ENCODE results near the gene SLC26A11.
"Not testable (repeated sequence)": the region's sequence is repeated elsewhere in the genome, so short reads cannot be mapped to it uniquely, and the experiment has no call there.

SLC26A11 gene

DNA sequence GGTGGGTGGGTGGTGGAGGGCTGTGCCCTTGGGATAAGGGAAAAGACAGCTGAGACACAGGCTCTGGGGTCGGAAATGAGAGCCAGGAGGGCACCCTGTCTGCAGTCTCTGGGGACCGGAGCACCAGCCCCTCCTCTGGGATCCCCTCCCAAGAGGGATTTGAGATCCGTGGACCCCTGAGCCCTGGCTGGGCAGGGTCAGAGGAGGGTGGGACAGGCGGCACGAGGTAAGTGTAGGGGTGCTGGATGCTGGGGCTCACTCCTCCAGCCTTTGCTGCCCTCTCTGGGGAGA lies 519 bp upstream of the SLC26A11 start:
- DNase-seq = no peak

DNA sequence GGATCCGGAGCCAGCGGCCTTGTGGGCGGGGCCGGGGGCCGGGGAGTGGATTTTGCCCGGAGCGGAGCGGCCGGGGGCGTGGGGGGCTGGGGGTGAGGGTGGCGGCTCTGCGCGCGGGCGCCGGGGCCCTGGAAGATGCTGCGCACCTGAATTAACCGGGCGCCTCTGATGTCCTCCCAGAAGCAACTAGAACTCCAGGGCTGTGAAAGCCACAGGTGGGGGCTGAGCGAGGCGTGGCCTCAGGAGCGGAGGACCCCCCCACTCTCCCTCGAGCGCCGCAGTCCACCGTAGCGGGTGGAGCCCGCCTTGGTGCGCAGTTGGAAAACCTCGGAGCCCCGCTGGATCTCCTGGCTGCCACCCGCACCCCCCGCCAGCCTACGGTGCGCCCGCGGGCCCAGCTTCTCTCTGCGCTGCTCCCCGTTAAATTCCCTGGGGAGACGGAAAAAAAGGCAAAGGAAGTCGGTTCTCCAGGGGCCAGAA lies 549 bp downstream of the SLC26A11 start:
- no peak for DNase-seq

DNA sequence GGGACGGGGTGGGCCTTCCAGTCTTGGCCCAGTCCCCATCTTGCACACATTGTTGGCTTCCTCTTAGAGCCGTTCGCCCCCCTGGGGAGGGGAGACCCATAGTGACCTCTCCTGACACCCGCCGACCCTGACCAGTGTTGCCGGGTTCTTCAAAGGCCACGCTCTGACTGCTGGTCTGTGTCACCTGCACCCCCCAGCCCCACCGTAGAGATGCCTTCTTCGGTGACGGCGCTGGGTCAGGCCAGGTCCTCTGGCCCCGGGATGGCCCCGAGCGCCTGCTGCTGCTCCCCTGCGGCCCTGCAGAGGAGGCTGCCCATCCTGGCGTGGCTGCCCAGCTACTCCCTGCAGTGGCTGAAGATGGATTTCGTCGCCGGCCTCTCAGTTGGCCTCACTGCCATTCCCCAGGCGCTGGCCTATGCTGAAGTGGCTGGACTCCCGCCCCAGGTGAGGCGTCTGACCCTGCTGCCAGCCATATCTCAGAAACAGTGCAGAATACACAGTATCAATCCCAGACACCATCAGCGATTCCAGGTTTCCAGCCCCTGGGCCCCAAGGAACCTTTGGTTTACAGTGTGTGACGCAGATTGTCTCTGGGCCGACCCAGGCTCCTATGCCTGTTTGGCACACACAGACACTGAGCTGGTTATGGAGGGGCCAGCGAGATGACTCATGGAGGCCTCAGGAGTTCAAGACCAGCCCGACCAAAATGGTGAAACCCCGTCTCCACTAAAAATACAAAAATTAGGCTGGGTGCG lies 1.3 kb downstream of the SLC26A11 start:
- DNase-seq = no peak

- no peak for DNase-seq
Observed at GRCh38 chr17:80222376-80223141, 2.3 kb downstream of the SLC26A11 start.

DNA sequence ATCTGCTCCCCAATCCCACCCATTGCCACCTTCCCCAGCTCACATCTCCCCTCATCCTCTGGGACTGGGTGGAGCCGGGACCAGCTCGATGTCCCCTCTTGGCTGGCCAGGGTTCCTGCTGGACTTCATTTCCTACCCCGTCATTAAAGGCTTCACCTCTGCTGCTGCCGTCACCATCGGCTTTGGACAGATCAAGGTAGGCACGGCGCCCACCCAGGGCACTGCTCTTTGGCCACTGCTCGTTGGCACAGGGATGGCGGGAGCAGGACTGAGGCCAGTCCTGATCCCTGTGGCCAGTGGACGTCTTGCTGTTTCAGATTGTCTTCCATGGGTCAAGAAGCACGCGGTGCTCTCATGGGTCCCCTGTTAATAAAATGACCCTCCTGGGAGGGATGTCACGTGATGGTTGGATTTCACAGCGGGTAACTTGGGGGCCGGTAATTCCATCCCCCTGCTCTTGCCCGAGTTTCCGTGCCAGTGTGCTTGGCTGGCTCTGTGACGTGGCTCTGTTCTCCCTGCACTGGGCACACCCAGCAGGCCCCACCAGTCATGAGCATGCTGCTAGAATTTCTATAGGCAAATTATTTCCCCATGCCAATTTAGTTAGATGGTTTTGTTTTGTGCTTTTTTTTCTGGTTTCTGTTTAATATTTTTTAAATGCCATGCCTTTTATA lies 3.1 kb downstream of the SLC26A11 start:
- DNase-seq = no peak

- no peak for DNase-seq
Observed at GRCh38 chr17:80223838-80224497, 3.7 kb downstream of the SLC26A11 start.

DNA sequence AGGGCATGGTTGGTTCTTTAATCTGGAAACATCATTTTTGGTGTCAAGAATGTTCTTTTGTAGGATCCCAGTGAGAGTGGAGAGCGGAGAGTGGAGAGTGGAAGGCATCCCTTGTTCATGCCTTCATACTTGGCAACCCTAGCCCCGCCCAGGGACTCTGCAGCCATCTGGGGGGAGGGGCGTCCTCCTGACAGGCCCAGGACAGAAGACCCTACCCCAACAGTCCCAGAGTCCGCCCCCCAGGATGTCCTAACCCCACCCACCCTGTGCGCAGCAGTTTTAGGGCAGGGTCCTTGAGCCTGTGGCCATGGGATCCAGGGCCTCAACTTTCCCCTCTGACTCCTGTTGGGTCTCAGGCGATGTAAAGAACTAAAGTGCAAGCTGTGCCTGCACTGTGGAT lies 4.5 kb downstream of the SLC26A11 start:
- DNase-seq = no peak

DNA sequence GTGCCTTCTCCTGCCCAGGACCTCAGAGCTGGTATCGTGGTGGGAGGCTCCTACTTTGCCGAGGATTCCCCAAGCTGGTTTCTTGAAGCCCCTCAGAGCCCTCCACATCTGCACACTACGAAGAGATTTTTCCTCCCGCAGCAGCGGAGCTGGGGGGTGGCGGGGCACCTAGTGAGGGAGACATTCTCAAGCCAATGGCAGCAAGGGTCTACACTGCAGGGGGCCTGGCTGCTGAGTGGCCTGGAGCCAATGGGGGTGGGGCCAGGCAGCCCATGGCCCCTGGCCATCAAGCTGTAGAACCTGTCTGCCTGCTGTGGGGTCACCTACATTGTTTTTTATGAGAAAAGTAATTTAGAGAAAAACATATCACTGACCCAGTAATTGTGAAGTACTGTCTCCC lies 5.0 kb downstream of the SLC26A11 start:
- no peak for DNase-seq

DNA sequence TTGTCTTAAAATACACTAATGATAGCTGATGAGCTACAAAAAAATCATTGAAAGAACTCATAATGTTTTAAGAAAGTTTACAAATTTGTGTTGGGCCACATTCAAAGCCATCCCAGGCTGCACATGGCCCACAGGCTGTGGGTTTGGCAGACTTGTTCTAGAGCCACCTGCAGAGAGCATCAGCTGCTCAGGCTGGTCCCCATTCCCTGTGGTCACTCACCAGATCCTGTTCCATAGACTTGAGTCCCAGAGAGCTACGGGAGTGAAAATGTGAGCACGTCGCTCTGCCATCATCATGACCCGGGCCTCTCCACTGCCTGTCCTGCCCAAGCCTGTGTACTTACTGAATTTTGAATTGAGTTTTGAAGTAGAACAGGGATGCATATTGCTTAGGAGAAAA lies 6.9 kb downstream of the SLC26A11 start:
- no peak for DNase-seq

DNA sequence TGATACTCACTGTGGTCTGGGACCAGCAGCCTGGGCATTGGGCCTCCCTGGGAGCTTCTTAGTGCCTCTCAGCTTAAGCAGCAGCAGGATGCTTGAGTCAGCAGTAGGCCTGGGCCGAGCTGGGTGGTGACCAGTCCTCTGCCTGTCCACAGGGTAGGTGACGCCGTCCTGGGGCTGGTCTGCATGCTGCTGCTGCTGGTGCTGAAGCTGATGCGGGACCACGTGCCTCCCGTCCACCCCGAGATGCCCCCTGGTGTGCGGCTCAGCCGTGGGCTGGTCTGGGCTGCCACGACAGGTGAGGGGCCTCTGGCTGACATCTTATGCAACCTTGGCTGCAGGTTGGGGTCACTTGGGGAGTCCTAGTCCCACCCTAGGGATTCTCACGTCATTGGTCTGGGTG lies 7.4 kb downstream of the SLC26A11 start:
- DNase-seq = no peak

DNA sequence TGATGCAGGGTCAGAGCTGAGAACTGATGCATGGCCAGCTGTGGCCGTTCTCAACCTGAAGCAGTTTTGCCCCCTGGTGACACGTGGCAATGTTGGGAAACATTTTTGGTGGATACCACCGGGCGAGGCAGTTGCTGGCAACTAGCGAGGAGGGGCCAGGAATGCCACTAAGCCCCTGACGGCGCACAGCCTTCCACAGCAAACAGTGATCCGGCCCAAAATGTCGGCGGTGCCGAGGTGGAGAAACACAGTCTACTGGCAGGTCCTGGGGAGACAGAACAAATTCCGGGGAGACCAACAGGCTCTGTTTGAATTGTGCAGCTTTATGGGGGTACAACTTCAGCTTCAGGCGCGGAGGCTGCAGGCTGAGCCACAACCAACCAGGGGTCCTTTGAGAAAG lies 8.2 kb downstream of the SLC26A11 start:
- no peak for DNase-seq

DNA sequence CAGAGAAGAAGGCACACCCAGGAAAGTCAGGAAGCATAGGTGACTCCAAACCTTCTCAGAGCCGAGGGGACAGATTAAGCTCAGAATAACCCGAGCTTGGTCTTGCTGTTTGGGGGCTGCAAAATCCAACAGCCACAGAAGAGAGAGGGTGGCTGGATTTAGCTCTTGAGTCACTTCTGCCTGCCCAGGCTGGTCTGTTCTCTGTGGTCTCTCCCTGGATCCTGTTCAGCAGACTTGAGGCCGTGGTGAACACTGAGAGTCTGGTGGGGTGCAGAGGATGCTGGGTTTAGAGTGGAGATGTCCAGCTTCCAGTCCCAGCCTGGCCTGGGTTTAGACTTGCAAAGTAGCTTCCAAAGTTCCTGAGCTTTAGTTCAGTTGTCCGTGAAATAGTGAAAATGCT lies 8.8 kb downstream of the SLC26A11 start:
- no peak for DNase-seq

DNA sequence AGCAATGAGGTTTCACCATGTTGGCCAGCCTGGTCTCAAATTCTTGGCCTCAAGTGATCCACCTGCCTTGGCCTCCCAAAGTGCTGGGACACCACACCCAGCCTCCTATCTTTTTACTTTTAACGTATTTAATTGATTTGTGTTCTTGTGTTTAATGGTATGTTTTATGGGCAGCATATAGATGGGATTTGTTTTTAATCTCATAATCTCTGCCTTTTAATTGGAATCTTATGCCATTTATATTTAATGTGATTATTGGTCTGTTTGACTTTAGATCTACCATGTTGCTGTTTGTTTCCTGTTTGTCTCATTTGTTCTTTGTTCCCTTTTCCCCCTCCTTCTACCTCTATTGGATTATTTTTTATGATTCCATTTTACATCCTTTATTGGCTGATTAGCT lies 12.2 kb downstream of the SLC26A11 start:
- no peak for DNase-seq

DNA sequence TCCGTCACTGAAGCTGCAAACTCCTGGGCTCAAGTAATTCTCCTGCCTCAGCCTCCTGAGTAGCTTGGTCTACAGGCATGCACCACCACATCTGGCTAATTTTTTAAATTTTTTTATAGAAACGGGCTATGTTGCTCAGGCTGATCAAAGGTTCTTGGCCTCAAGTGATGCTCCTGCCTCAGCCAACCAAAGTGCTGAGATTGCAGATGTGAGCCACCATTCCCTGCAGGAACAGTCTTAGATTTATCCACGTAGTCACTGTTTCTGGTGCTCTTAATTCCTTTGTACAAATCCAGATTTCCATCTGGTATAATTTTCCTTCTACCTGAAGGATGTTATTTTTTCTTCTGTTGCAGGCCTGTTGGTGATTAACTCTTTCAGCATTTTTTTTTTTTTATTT lies 13.0 kb downstream of the SLC26A11 start:
- DNase-seq = no peak

- DNase-seq = no peak
Observed at GRCh38 chr17:80236911-80237310, 16.7 kb downstream of the SLC26A11 start.

GRCh38 chr17:80237386-80237785 lies 17.2 kb downstream of the SLC26A11 start:
- DNase-seq = no peak

- no peak for DNase-seq
Observed at GRCh38 chr17:80242505-80242904, 22.3 kb downstream of the SLC26A11 start.

- no peak for DNase-seq
Observed at GRCh38 chr17:80243526-80244433, 23.6 kb downstream of the SLC26A11 start.

- not testable (repeated sequence) for DNase-seq
Observed at GRCh38 chr17:80244448-80244847, 24.2 kb downstream of the SLC26A11 start.

- no peak for DNase-seq
Observed at GRCh38 chr17:80244871-80245509, 24.8 kb downstream of the SLC26A11 start.

DNA sequence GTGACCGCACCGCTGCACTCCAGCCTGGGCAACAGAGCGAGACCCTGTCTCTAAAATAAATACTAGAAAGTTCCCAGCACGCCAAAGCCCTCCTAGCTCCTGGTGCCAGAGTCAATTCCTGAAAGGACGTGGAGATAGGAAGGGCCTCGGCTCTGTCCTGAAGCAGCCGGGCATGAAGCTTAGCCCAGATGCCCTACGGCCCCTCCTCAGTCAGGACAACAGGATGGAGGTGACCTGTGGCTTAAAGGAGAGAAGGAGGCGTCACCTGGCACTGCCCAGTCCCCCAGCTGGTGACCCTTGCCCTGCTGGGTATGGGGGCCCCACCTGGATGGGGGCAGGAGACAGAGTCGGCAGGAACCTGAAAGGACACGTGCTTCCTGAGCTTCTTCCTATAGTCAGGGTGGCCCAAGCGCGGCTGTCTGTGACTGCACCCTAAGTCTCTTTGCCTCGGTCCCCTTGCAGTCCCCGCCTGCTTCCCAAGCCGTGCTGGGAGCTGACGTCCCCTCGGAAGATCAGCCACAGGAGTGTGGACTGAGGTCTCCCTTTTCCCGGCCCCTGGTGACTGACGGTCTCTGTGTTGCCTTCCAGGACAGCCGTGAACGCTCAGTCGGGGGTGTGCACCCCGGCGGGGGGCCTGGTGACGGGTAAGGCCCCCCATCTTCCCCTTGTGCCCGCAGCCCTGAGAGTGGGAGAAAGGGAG lies 25.5 kb downstream of the SLC26A11 start:
- DNase-seq = no peak
